DND-41 (cell line): ENCODE data around the gene TNXB.
"Not testable (repeated sequence)": the region's sequence is repeated elsewhere in the genome, so short reads cannot be mapped to it uniquely, and the experiment has no call there.

Experiments
- CTCF ChIP-seq: IDR thresholded peaks from 2 replicates; pipeline ENCODE4 v1.5.1; 2012; ENCODE audit warnings: borderline replicate concordance, low read length, moderate library complexity, mild to moderate bottlenecking; ENCODE audit not compliant: poor library complexity, severe bottlenecking; ENCODE audit errors: extremely low read depth
- EZH2 ChIP-seq: IDR thresholded peaks from 3 replicates; pipeline ENCODE4 v1.6.1; 2012; ENCODE audit warnings: borderline replicate concordance, low read depth, mild to moderate bottlenecking, moderate library complexity, low read length, inconsistent platforms; ENCODE audit not compliant: severe bottlenecking

DNA sequence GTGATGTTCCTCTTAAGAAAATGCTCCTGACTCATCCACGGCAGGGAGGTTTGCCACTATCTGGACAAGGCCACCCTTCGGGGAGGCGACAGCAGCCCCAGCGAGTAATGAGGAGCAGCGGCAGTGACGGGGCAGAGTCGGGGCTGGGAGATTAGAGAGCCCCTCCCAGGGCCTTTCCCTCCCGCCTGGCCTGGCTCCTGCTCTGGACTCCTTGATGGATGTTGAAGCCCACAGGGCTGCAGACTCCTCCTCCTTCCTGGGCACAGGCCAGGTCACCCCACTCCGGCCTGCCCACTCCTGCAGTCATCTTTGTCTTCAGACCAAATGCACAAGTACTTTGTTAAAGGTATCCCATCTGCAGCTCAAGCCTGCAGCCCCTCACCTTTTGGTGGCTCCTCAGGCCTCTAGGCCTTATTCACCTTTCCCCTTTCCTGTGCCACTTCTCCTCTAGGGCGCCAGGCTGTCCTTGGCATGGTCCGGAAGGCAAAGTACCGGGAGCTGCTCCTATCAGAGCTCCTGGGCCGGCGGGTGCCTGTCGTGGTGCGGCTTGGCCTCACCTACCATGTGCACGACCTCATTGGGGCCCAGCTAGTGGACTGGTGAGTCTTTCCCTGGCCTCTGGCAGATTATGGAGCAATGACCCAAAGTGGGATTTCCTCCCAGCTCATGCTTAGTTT is 96.1 kb downstream of the TNXB start:
- not testable (repeated sequence) for TF ChIP-seq CTCF, EZH2
